ENCODE measurements around the gene ZNF516.

ZNF516 gene

DNA sequence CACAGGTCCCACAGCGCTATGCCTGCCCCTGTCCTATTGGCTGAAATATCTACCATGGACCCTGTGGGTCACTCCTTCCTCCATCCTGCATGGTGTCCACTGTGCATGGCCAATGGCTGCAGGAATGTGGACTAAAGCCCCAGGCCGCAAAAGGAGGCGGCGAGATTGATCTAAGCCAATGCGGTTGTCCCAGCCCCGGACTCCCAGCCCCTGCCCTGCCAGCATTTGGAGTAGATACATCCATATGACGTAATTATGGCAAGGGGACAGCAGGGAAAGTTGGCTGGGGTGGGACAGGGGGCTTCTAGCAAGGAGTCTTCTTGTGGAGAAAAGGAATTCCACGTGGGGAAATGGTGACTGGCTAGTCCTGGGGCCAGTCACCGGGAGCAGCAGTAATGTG, 11.4 kb upstream of the ZNF516 start:
- DNase-seq: no peak

- DNase-seq: no peak
These were observed 10.6 kb upstream of the ZNF516 start for GRCh38 chr18:76505614-76506013.

DNA sequence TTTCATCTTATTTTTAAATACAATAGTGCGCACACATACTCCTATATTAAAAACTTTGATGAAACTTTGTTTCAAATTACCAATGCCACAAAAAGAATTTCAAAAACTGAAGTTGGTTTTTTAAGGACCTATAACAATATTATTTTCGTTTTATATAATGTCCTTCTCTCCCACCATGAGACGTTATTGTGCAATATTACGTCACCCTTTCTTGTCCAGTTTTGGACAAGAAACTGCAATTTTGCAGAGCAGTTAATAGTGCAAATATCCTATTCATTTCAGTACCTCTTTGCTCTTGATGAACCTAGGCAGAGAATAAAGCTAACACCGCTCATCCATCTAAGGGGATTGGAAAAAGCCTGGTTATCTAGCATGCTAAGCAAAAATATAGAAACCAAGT, 9.7 kb upstream of the ZNF516 start:
- no peak for DNase-seq

GRCh38 chr18:76503649-76504386, 8.8 kb upstream of the ZNF516 start:
- DNase-seq: no peak

DNA sequence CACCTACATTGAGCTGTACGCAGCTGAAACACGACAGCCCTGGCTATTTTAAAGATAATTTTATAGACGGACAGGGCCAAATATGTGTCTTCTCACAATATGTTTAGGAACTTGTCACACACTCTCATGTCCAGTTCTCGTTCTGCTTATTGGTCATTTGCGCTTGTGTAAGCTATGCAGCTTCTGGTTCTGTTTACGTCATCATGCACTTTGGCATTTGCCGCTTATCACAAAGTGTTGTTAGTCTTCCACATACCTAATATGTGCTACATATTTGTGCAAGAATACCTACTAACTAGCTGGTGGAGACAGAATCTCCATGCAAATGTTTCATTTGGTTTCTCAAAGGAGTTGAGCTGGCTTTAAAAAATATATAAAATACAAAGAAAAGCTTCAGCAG, 7.5 kb upstream of the ZNF516 start:
- DNase-seq: no peak

DNA sequence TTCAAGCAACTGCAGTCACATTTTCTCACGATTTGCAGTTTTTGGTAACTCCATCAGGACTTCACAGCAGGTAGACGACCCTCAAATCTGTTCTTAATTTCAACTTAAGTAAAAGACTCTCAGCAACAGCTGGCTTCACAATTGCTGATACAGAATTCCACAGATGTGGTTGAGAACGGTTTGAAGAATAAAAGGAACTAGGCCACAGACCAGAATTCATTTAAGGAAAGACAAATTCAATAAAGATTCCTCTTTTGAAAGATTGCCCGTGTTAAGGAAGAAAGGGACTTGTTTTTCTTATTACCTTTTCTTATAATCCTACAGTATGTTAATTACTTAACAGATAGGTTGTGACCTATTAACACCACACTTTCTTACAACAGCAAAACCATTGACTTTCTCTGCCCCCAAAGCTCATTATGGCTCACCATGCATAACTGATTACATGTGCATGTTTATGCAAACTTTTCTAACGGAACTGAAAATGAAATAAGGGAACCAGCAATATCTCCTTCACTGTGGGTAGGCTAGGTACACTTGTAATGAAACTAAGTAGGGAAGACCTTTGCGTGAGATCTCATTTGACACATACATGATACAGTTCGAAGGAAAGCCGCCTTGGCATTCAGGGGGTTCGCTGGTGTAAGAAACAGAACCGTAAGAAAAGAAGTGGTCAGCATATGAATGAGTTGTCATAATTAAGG, 4.7 kb upstream of the ZNF516 start:
- DNase-seq: no peak

GRCh38 chr18:76499021-76499420, 4.0 kb upstream of the ZNF516 start:
- DNase-seq: no peak

- no peak for DNase-seq
These were observed 3.0 kb upstream of the ZNF516 start for GRCh38 chr18:76498064-76498463.

- DNase-seq: no peak
These were observed 2.0 kb upstream of the ZNF516 start for GRCh38 chr18:76497021-76497420.

DNA sequence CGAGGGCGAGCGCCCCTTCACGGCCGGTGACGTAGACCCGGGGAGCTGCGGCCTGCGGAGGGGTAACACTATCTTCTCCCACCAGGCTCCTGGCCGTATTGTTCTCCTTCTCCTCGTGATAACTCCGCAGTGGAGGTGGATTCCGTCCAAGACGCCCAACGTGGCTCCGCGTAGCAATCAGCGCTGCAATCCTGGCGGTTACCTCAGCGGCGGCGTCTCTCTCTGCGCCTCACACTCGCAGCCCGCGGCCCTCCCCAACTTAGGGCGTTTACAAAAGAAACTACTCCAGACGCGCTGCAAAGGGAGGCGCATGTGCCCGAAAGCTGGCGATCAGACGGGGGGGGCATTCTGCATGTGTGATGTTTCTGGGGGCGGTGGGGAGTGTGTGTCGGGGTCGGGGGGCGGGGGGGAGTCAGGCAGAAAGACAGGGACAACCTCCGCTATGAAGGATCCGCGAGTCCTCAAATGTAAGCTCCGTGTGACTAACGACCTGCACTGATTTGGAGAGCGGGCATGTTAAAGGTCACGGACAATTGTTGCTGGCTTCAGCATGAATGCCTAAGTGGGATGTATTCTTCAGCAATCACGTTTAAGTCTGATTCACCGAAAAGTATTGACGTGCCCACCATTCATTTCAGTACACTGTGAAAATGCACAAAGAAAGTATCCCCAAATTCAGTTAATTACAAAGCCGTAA, 1.3 kb upstream of the ZNF516 start:
- DNase-seq: peak; percentile 46

DNA sequence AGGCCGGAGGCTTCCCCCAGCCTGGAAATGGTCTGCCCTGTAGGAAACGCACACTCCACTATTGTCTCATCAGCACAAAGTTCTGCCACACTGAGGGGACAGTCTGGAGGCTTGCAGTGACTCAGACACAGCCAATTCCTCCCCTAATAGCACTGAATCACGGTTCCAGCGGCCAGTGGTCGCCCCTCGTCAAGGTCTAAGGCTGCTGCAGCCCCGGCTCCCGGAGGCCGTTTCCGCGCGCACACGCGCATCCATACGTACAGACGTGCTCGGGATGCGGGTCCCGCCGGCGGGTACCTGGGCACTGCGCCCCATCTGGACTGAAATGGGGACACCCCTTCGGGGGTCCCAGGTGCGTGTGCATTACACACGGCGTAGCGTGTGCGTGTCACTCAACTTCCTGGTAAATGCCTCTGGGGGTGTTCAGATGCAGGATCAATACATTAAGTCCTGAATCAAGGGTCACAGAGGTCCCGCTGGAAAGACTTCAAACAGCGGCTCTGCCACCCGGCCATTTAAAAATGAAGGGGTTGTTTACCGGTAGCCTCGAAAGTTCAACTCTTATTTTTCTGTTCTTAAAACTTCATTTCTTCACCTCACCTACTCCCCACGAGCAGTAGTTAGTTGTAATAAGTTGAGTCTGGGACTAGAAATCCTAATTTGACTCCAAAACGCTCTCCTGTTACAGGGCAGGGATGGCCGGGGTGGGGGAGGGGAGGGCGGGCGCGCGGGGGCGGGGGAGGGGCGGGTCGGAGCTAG, 572 bp upstream of the ZNF516 start:
- DNase-seq: peak; percentile 19

- peak; percentile 14 for DNase-seq
These were observed 624 bp downstream of the ZNF516 start for GRCh38 chr18:76494231-76495005.

DNA sequence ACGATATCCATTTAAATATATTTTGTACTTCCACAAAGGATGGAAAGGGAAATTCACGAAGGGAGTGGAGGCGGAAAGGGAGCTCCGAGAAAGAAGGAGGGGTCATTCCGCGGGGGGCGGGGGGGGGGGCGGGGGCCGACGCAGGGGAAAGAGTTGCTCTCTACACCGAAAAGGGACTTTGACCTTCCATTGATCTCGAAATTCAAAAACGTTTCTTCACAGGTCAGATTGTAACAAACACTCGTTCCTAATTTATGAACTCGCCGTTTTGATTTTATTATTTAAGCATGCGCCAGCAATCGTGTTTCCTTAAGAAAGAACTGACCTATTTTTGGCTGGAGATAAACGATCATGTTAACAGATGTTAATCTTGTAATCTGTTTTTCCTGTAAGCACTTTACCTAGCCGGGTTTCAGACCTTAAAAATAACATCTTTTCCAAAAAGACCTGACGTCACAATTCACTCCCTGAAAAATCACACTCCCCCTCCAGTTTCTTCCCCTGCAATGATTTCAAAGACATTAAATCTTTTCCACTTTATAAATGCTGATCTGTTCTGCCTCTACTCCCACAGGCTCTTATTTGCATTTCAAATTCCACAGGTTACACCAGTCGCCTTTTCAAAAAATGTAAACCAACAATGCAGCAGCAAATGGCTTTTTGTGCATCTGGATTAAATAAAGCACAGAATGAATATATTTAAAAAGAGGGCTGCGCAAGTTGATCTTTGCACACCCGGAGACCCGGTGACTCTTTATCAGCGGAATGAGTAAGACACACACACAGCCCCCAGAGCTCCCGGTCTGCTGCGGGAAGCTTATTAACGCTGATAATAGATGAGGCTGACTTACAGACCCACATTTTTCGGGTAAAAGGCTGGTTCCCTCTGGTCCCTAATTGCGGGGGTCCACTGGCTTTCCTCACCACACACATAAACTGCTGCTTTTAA, 1.6 kb downstream of the ZNF516 start:
- no peak for DNase-seq

- peak; percentile 100 for DNase-seq
These were observed 2.3 kb downstream of the ZNF516 start for GRCh38 chr18:76492669-76493212.

DNA sequence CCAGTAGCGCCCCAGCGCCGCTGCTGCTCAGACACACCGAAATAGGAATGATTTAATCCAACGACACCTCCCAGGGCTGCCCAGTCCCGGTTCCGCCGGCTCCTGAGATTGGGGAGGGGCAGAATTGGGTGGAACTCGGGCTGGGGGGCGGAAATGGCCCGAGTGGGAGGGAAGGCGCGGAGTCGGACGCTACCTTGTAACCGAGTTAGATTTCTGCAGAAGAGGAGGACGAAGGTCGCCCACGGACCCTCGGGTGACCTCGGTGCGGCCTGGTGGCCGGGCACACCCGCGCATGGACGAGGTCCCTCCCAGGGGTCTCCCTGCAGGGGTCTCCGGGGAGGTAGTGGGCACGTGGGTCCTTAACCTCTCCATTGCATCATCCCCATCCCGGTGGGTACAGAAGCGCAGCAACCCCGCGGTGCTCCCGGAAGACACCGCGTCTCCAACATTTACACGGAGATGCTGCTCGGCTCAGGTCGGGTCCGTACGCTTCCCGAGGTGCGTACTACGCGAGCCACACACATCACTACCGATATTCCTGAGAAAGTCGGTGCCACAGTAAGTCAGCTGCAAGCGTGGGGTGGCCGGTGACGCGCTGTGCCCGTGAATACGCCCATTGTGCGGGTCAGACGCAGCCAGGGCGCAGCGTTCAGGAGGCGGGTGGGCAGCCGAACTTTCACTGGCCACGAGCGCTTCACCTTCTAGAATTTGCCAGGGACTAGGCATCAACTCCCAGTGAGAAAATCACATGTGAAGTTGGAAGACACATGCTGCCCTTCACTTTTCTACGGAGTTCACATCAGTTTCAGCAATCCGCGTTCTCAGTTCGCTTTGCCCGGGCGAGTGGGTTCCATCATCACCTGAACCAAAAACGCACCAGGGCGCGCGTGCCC, 3.0 kb downstream of the ZNF516 start:
- peak; percentile 46 for DNase-seq

- DNase-seq: peak; percentile 76
These were observed 3.6 kb downstream of the ZNF516 start for GRCh38 chr18:76491473-76491775.

DNA sequence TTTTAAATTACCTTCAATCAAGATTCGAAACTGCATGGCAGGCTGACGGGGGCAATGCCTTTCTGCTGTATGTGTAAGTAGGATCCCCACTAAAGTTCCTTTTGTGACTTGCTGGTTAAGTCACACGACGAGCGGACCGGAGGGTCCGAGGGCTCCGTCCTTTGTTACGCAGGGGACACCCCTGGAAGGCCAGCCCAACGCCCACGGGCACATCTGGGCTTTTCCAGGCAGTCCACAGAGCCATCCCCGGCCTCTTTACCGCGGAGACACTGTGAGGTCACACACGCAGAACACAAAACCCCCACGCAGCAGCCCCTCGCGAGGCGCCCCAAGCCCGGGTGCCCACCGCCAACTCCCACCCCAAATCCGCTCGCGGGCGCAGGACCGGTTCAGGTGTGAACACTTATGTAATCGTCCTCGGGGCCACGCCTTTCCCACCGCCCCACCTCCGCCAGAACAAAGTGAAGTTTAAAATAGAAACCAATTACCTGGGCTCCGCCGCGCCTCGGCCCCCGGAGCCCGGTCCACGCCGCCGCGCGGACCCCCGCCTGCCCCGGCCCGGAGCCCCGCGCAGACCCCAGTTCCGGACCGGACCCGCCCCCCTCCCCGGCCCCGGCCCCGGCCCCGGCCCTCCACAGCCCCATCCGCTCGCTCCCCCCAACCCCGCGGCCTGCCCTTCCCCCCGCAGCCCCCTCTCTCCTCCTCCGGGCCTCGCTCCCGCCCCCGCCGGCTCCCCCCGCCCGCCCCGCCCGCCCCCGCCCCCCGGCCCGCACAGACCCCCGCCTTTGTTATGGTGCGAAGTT, 4.2 kb downstream of the ZNF516 start:
- DNase-seq: peak; percentile 46

DNA sequence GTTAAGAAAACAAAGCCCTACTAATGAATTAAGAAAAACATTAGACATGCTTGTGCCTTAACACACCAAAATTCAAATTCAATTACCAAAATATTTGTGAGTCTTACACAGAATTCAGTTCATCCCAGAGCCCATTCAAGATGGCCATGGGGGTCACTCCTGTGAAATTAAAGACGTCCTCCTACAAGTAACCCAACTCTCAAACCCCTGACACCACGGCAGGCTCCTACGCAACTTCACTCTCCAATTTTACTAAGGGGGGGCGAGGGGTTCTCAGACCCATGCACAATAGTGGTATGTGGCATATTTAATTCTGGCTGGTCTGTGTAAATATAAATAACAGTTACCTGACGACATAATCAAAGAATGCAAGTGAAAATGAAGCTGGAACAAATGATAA, 5.0 kb downstream of the ZNF516 start:
- DNase-seq: no peak

DNA sequence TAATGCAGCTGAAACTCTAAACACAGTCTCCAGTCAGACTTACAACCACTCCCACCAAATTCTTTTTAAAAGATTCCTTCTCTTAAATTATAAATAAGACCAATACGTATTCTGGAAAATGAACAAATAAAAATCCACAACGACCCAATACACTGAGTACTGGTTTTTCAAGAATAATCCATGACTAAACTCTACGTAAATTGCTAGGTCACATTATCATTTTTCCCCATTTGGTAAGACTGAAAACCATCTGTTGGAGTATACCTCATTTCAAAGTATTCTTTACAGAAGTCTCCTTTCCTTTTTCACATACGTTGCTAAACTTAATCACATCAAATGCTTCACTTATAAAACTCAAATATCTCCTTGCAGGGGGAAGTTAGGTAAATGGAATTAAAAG, 6.0 kb downstream of the ZNF516 start:
- DNase-seq: no peak

Data from stimulated activated CD4-positive, alpha-beta T cell treated with anti-CD3 and anti-CD28 coated beads, Interleukin-4, amount 100 ng/mL, for 1 hour (primary cell).